Cardiac fibroblast (primary cell): Measurements from ENCODE around the gene SUSD5.

Experiments used
- DNase-seq, 2 donors: peaks; one replicate each; pipeline versions ENCODE4 v3.0.0 to v3.0.0-alpha.2; 2010; ENCODE audit warnings: low read depth in 2 of 2
- H3K4me3 ChIP-seq, 2 donors: replicated peaks in 1 of 2; 1 replicate in 1 of 2; 2 replicates in 1 of 2; pipeline ENCODE4 v1.5.1; 2011; ENCODE audit warnings: low read depth in 2 of 2, low read length in 2 of 2, mild to moderate bottlenecking in 2 of 2, moderate library complexity in 1 of 2
- CTCF ChIP-seq: IDR thresholded peaks from one replicate; pipeline ENCODE4 v1.5.1; 2011; ENCODE audit warnings: low read depth, mild to moderate bottlenecking, low read length, inconsistent platforms

The SUSD5 gene

GRCh38 chr3:33219175-33219487, 521 bp upstream of the SUSD5 start:
- TF ChIP-seq CTCF: no peak
- H3K4me3 ChIP-seq: peak overlapping the region; percentile 60 to 61
- no peak for DNase-seq

GRCh38 chr3:33217866-33218445, 654 bp downstream of the SUSD5 start:
- peak; percentile 7 to 28 for DNase-seq
- TF ChIP-seq CTCF: no peak
- peak overlapping the region; percentile 60 to 61 for H3K4me3 ChIP-seq

GRCh38 chr3:33215739-33216138, 2.9 kb downstream of the SUSD5 start:
- no peak overlapping the region for H3K4me3 ChIP-seq
- no peak for TF ChIP-seq CTCF
- DNase-seq: no peak

GRCh38 chr3:33212406-33212805, 6.2 kb downstream of the SUSD5 start:
- no peak for DNase-seq
- no peak for TF ChIP-seq CTCF

GRCh38 chr3:33211444-33211843, 7.2 kb downstream of the SUSD5 start:
- TF ChIP-seq CTCF: no peak
- peak; percentile 82 to 95 for DNase-seq
- H3K4me3 ChIP-seq: no peak overlapping the region

More at GRCh38 chr3:33212406-33212805, 6.2 kb downstream of the SUSD5 start:
- H3K4me3 ChIP-seq: no peak overlapping the region

GRCh38 chr3:33209357-33209756, 9.3 kb downstream of the SUSD5 start:
- no peak overlapping the region for H3K4me3 ChIP-seq
- no peak for DNase-seq
- TF ChIP-seq CTCF: no peak
